ENCODE data around the gene CCL3. TPM values are rescaled to one million over a fixed set of nuclear protein-coding genes. Genes with fewer than 3 reads are reported as not detected.

Gene CCL3
- total RNA-seq, 3 donors from 2014 or later (not counting 1 experiment from before 2014, with no cell fraction given): 381 to 547 (median 450) TPM

DNA sequence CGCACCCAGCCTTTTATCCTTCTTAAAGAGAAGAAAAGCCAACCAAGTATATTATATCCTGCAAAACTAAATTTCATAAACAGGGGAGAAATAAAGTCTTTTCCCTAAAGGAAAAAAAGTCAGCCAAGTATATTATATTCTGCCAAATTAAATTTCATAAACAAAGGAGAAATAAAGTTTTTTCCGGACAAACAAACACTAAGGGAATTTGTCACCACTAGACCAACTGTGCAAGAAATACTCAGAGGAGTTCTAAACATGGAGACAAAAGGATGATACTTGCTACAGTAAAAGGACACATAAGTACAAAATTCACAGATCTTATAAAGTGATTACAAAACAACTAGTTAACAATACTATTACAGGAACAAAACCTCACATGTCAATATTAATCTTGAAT lies 40.3 kb downstream of the CCL3 start:
- Mint-ChIP-seq H3K27ac (no peak overlapping the region), H3K9me3 (peaks cover 6 to 7% of the 10 kb centered on the region in 2 donors), H3K36me3 (peaks cover 40% of the 10 kb centered on the region), H3K4me1 (peaks cover 0 to 4% of the 10 kb centered on the region in 2 donors), H3K4me3 (no peak overlapping the region), H3K27me3 (ENCODE audit: low read depth in 2 of 2) (no peaks in the 10 kb centered on the region)
- H3K4me1 ChIP-seq (ENCODE audit: control insufficient read depth, insufficient read depth, low read length): no peaks in the 10 kb centered on the region
- no peaks in the 10 kb centered on the region for H3K27me3 ChIP-seq (ENCODE audit: control insufficient read depth, insufficient read depth, low read length)
- ATAC-seq: no peak
- TF ChIP-seq, protein P1, sequence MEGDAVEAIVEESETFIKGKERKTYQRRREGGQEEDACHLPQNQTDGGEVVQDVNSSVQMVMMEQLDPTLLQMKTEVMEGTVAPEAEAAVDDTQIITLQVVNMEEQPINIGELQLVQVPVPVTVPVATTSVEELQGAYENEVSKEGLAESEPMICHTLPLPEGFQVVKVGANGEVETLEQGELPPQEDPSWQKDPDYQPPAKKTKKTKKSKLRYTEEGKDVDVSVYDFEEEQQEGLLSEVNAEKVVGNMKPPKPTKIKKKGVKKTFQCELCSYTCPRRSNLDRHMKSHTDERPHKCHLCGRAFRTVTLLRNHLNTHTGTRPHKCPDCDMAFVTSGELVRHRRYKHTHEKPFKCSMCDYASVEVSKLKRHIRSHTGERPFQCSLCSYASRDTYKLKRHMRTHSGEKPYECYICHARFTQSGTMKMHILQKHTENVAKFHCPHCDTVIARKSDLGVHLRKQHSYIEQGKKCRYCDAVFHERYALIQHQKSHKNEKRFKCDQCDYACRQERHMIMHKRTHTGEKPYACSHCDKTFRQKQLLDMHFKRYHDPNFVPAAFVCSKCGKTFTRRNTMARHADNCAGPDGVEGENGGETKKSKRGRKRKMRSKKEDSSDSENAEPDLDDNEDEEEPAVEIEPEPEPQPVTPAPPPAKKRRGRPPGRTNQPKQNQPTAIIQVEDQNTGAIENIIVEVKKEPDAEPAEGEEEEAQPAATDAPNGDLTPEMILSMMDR (IDR thresholded peaks at IDR 0.05): no peak
- intact Hi-C loops (cut with micrococcal nuclease): no loop called here
- H3K4me3 ChIP-seq (ENCODE audit: low read length): no peak overlapping the region
- no peak overlapping the region for H3K27ac ChIP-seq (ENCODE audit: low read length)
- 100% methylated on average over 1 of the region's 2 CpGs for WGBS (ENCODE audit: insufficient coverage)
- no peaks in the 10 kb centered on the region for H3K36me3 ChIP-seq (ENCODE audit: control insufficient read depth, insufficient read depth, low read length)
- DNase-seq: no peak
- peaks cover 6% of the 10 kb centered on the region for H3K9me3 ChIP-seq (ENCODE audit: control insufficient read depth, insufficient read depth, low read length)

DNA sequence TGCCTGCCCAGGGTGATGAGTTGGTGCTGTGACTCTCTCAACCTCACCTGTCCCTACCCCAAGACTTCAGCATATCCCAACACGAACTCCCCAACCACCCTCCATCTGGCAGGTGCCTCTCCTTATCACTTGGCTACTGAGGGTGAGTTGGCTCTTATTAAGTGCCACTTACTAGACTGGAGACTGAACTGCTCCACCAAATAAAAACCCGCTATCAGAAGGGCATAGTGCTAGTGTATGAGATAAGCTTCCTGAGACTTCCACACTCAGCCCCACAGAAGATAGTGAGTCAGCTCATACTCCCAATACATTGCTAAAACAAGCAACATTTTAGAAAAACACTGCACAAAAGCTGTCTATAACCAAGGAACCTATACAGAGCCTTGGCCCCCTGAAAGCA lies 41.9 kb downstream of the CCL3 start:
- Histone ChIP-seq H3K27me3 (ENCODE audit: control insufficient read depth, insufficient read depth, low read length) (no peaks in the 10 kb centered on the region), H3K4me1 (ENCODE audit: control insufficient read depth, insufficient read depth, low read length) (no peaks in the 10 kb centered on the region), H3K36me3 (ENCODE audit: control insufficient read depth, insufficient read depth, low read length) (no peaks in the 10 kb centered on the region), H3K9me3 (ENCODE audit: control insufficient read depth, insufficient read depth, low read length) (peaks cover 6% of the 10 kb centered on the region), H3K27ac (ENCODE audit: low read length) (no peak overlapping the region), H3K4me3 (ENCODE audit: low read length) (no peak overlapping the region)
- no peaks in the 10 kb centered on the region for H3K27me3 Mint-ChIP-seq (ENCODE audit: low read depth in 2 of 2)
- WGBS (ENCODE audit: insufficient coverage): 100% methylated on average over 2 of the region's 2 CpGs
- ATAC-seq (no peak), DNase-seq (no peak)
- peaks cover 6 to 7% of the 10 kb centered on the region in 2 donors for H3K9me3 Mint-ChIP-seq
- H3K36me3 Mint-ChIP-seq: peaks cover 40% of the 10 kb centered on the region
- intact Hi-C loops (cut with micrococcal nuclease): no loop called here
- H3K4me1 Mint-ChIP-seq: peaks cover 0 to 4% of the 10 kb centered on the region in 2 donors
- no peak overlapping the region for H3K4me3 Mint-ChIP-seq
- H3K27ac Mint-ChIP-seq: no peak overlapping the region
- TF ChIP-seq, protein P1 (IDR thresholded peaks at IDR 0.05): no peak

Other genes starting within 250 kb of the CCL3 start
- gene HEATR9, start 221.3 kb downstream of the CCL3 start, total RNA-seq: 10 to 100 TPM in 2 of 3 donors, 1 to 10 TPM in 1; 10.0 to 24.1 (median 15.1) TPM
- gene CCL5, start 209.8 kb downstream of the CCL3 start, total RNA-seq: 1,000 to 10,000 TPM in 1 of 3 donors, 100 to 1,000 TPM in 2; 793 to 1,167 (median 825) TPM
- under 1 TPM; 0.48 to 1.00 (median 0.61) TPM for gene RDM1, start 159.4 kb downstream of the CCL3 start, total RNA-seq
- gene LYZL6, start 146.4 kb downstream of the CCL3 start, total RNA-seq: not detected
- not detected for gene CCL16, start 108.6 kb downstream of the CCL3 start, total RNA-seq
- not detected for gene CCL14, start 103.4 kb downstream of the CCL3 start, total RNA-seq
- gene CCL15, start 88.6 kb downstream of the CCL3 start, total RNA-seq: not detected
- under 1 TPM in 2 of 3 donors, not detected in 1; 0.68 to 0.80 TPM for gene CCL23, start 72.2 kb downstream of the CCL3 start, total RNA-seq
- under 1 TPM in 2 of 3 donors, not detected in 1; 0.54 to 0.55 TPM for gene CCL18, start 25.9 kb downstream of the CCL3 start, total RNA-seq
- 100 to 1,000 TPM; 360 to 532 (median 476) TPM for gene CCL4, start 13.7 kb upstream of the CCL3 start, total RNA-seq
- gene TBC1D3B, start 86.5 kb upstream of the CCL3 start, total RNA-seq: 10 to 100 TPM in 1 of 3 donors, 1 to 10 TPM in 2; 4.3 to 10.7 (median 8.2) TPM
- gene CCL3L1, start 106.6 kb upstream of the CCL3 start, total RNA-seq: 10 to 100 TPM; 22.2 to 73.9 (median 55.9) TPM
- 10 to 100 TPM; 23.7 to 31.2 (median 25.4) TPM for gene CCL4L2, start 120.9 kb upstream of the CCL3 start, total RNA-seq
- 1 to 10 TPM in 1 of 3 donors, under 1 TPM in 2; 0.35 to 1.3 (median 0.84) TPM for gene TBC1D3I, start 174.4 kb upstream of the CCL3 start, total RNA-seq
- gene TBC1D3G, start 233.7 kb upstream of the CCL3 start, total RNA-seq: not detected